ENCODE results near the gene GMPR.

GMPR gene

GRCh38 chr6:16230953-16231352 is 7.4 kb upstream of the GMPR start:
- no peak for DNase-seq (ENCODE audit: extremely low read depth, low read depth)
- H3K4me3 ChIP-seq (replicated peaks; ENCODE audit: low read depth, low read length), result no peak overlapping the region
- TF ChIP-seq CTCF (IDR thresholded peaks at IDR 0.05; ENCODE audit: low read depth, low read length, missing control alignments), result no peak

GRCh38 chr6:16232086-16232485 is 6.3 kb upstream of the GMPR start:
- no peak overlapping the region for H3K4me3 ChIP-seq (replicated peaks; ENCODE audit: low read depth, low read length)
- no peak for DNase-seq (ENCODE audit: extremely low read depth, low read depth)
- no peak for TF ChIP-seq CTCF (IDR thresholded peaks at IDR 0.05; ENCODE audit: low read depth, low read length, missing control alignments)

- no peak for DNase-seq (ENCODE audit: extremely low read depth, low read depth)
- no peak for TF ChIP-seq CTCF (IDR thresholded peaks at IDR 0.05; ENCODE audit: low read depth, low read length, missing control alignments)
- no peak overlapping the region for H3K4me3 ChIP-seq (replicated peaks; ENCODE audit: low read depth, low read length)
Measured at GRCh38 chr6:16236009-16236501, 2.3 kb upstream of the GMPR start.

GRCh38 chr6:16236631-16237199 is 1.7 kb upstream of the GMPR start:
- H3K4me3 ChIP-seq (replicated peaks; ENCODE audit: low read depth, low read length), result peak overlapping the region; percentile 5; the same call in 1 of the 2 replicates
- DNase-seq (ENCODE audit: extremely low read depth, low read depth), result no peak
- TF ChIP-seq CTCF (IDR thresholded peaks at IDR 0.05; ENCODE audit: low read depth, low read length, missing control alignments), result no peak

GRCh38 chr6:16237242-16237641 is 1.1 kb upstream of the GMPR start:
- no peak overlapping the region for H3K4me3 ChIP-seq (replicated peaks; ENCODE audit: low read depth, low read length)
- no peak for DNase-seq (ENCODE audit: extremely low read depth, low read depth)
- no peak for TF ChIP-seq CTCF (IDR thresholded peaks at IDR 0.05; ENCODE audit: low read depth, low read length, missing control alignments)

- peak; percentile 23 for TF ChIP-seq CTCF (IDR thresholded peaks at IDR 0.05; ENCODE audit: low read depth, low read length, missing control alignments)
- no peak for DNase-seq (ENCODE audit: extremely low read depth, low read depth)
- H3K4me3 ChIP-seq (replicated peaks; ENCODE audit: low read depth, low read length), result peak overlapping the region; percentile 52
Measured at GRCh38 chr6:16238963-16239797, 793 bp downstream of the GMPR start.
